GM23338 (cell line): ENCODE data around the gene HEATR1. TPM values are rescaled to one million over a fixed set of nuclear protein-coding genes. Genes with fewer than 3 reads are reported as not detected.

Experiments
- ATAC-seq: fragments of 200-7000 bp; cut with Tn5 transposase; 3 replicates; pipeline ENCODE4 v1.9.1; 2020
- DNase-seq: peaks from one replicate; pipeline ENCODE4 v3.0.0-alpha.2; 2015; ENCODE audit warnings: low spot score
- H2AFZ ChIP-seq: fragments of 200-600 bp; sonication (generic); 2 replicates; pipeline ENCODE4 v1.8.0; 2016; ENCODE audit warnings: antibody characterized with exemption, mild to moderate bottlenecking, moderate library complexity
- H3F3A ChIP-seq: fragments of 200-600 bp; sonication (generic); replicated peaks from 2 replicates; pipeline ENCODE4 v1.8.0; 2017; ENCODE audit warnings: antibody characterized with exemption, mixed run types, low read depth
- H3K27ac ChIP-seq: fragments of 200-600 bp; sonication (generic); 2 replicates; pipeline ENCODE4 v1.6.1; 2016; ENCODE audit warnings: low read depth
- H3K27me3 ChIP-seq: fragments of 200-600 bp; sonication (generic); 2 replicates; pipeline ENCODE4 v1.8.0; 2016; ENCODE audit warnings: mild to moderate bottlenecking, mixed run types, moderate library complexity; ENCODE audit not compliant: insufficient read depth
- H3K36me3 ChIP-seq: fragments of 200-600 bp; sonication (generic); 2 replicates; pipeline ENCODE4 v1.8.0; 2016; ENCODE audit warnings: mild to moderate bottlenecking; ENCODE audit not compliant: insufficient read depth
- H3K4me1 ChIP-seq: fragments of 200-600 bp; sonication (generic); 2 replicates; pipeline ENCODE4 v1.8.0; 2016; ENCODE audit warnings: mild to moderate bottlenecking, moderate library complexity; ENCODE audit not compliant: insufficient read depth
- H3K4me2 ChIP-seq: fragments of 200-600 bp; sonication (generic); 2 replicates; pipeline ENCODE4 v1.7.1; 2017; ENCODE audit warnings: mixed run types
- H3K4me3 ChIP-seq: fragments of 200-600 bp; sonication (generic); 2 replicates; pipeline ENCODE4 v1.6.1; 2016; ENCODE audit warnings: mixed run types
- H3K79me2 ChIP-seq: fragments of 200-600 bp; sonication (generic); replicated peaks from 2 replicates; pipeline ENCODE4 v1.8.0; 2017; ENCODE audit warnings: mild to moderate bottlenecking; ENCODE audit not compliant: insufficient read depth
- H3K9me2 ChIP-seq: fragments of 200-600 bp; sonication (generic); 2 replicates; pipeline ENCODE4 v1.8.0; 2017; ENCODE audit not compliant: insufficient read depth
- H4K20me1 ChIP-seq: fragments of 200-600 bp; sonication (generic); replicated peaks from 2 replicates; pipeline ENCODE4 v1.8.0; 2017; ENCODE audit warnings: mild to moderate bottlenecking; ENCODE audit not compliant: insufficient read depth
- H3K27ac Mint-ChIP-seq: 2 replicates; pipeline ENCODE4 v1.8.0; 2020; ENCODE audit warnings: inconsistent platforms, mild to moderate bottlenecking, moderate library complexity, mixed read lengths
- H3K27me3 Mint-ChIP-seq: 3 replicates; pipeline ENCODE4 v1.8.0; 2022; ENCODE audit warnings: low read depth, mild to moderate bottlenecking, moderate library complexity, mixed read lengths, inconsistent platforms; ENCODE audit not compliant: insufficient read depth, poor library complexity
- H3K36me3 Mint-ChIP-seq: 3 replicates; pipeline ENCODE4 v1.8.0; 2021; ENCODE audit warnings: low read depth, mild to moderate bottlenecking, inconsistent platforms, moderate library complexity, mixed read lengths
- H3K4me1 Mint-ChIP-seq: 3 replicates; pipeline ENCODE4 v1.8.0; 2020; ENCODE audit warnings: mild to moderate bottlenecking, inconsistent platforms, mixed read lengths
- H3K4me3 Mint-ChIP-seq: 3 replicates; pipeline ENCODE4 v1.8.0; 2021; ENCODE audit warnings: moderate library complexity, mild to moderate bottlenecking, inconsistent platforms, mixed read lengths
- H3K9me3 Mint-ChIP-seq: 3 replicates; pipeline ENCODE4 v1.8.0; 2020; ENCODE audit warnings: moderate library complexity, mild to moderate bottlenecking, inconsistent platforms, mixed read lengths
- CREB1 ChIP-seq: fragments of 250-450 bp; sonication (Bioruptor Pico); IDR thresholded peaks from 2 replicates; pipeline ENCODE4 v1.5.0; 2020; ENCODE audit warnings: low read depth, mild to moderate bottlenecking, moderate library complexity
- EZH2 ChIP-seq: fragments of 200-600 bp; sonication (generic); IDR thresholded peaks from one replicate; pipeline ENCODE4 v1.8.0; 2017; ENCODE audit warnings: antibody characterized with exemption, mild to moderate bottlenecking, low read depth; ENCODE audit not compliant: unreplicated experiment
- EZH2phosphoT487 ChIP-seq: fragments of 200-600 bp; sonication (generic); IDR thresholded peaks from one replicate; pipeline ENCODE4 v1.8.1; 2018; ENCODE audit warnings: antibody characterized with exemption; ENCODE audit not compliant: unreplicated experiment
- JUNB ChIP-seq: IDR thresholded peaks from one replicate; pipeline ENCODE4 v1.6.1; 2016; ENCODE audit warnings: antibody characterized with exemption; ENCODE audit not compliant: unreplicated experiment
- NANOG ChIP-seq: IDR thresholded peaks from 2 replicates; pipeline ENCODE4 v1.6.1; 2016; ENCODE audit warnings: antibody characterized with exemption, borderline replicate concordance
- STAT1 ChIP-seq: IDR thresholded peaks from one replicate; pipeline ENCODE4 v1.6.1; 2016; ENCODE audit warnings: antibody characterized with exemption; ENCODE audit not compliant: unreplicated experiment
- ZNF114 ChIP-seq: fragments of 250-450 bp; sonication (Bioruptor Pico); IDR thresholded peaks from 2 replicates; pipeline ENCODE4 v1.5.0; 2020; ENCODE audit warnings: mild to moderate bottlenecking, moderate library complexity
- ZNF331 ChIP-seq: fragments of 250-450 bp; sonication (Bioruptor Pico); IDR thresholded peaks from 2 replicates; pipeline ENCODE4 v1.5.0; 2020; ENCODE audit warnings: low read depth, mild to moderate bottlenecking, moderate library complexity
- polyA plus RNA-seq: library from polyadenylated mRNA; unstranded; fragments of >200 nt; fragmentation: Nextera tagmentation; extraction: Ambion mirVana; gene quantifications from 2 replicates; pipeline ENCODE4 v1.2.1, GENCODE V29; 2016
- total RNA-seq: library from RNA; depleted of rRNA; stranded (reverse); fragments of >200 nt; shearing (Covaris generic); gene quantifications from 2 replicates; pipeline ENCODE4 v1.2.3, GENCODE V29; 2014
- TF ChIP-seq, protein P1 (sequence below), 2 experiments: fragments of 200-600 bp in 1 of 2; sonication (generic) in 1 of 2; conservative IDR thresholded peaks; 2 replicates each; pipeline versions ENCODE4 v1.5.1 to v1.6.1; 2016 to 2017; ENCODE audit warnings: antibody characterized with exemption in 2 of 2, low read depth in 2 of 2, mild to moderate bottlenecking in 2 of 2, moderate library complexity in 1 of 2
- TF ChIP-seq, protein P2 (sequence below): IDR thresholded peaks from one replicate; pipeline ENCODE4 v1.6.1; 2018; ENCODE audit warnings: antibody characterized with exemption; ENCODE audit not compliant: unreplicated experiment

Gene HEATR1
- total and polyA plus RNA-seq, 2 experiments from 2014 or later, result 17.2 to 81.1 TPM

DNA sequence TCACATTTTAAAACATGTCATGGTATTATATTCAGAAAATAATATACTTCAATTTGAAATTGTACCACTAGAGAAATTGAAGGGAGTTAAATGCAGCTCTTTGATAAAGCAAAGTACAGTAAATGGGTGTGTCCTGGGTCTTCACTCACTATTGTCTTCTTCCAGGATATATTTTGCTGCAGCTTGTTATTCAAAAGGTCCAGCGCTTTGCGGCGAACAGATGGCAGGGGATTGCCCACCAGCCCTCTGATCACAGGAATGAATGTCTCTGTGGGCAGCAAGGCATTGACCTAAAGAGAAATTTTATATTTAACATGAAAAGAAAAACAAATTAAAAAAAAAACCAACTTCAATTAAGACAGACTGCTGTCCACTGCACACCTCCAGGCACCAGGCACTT is 45.5 kb downstream of the HEATR1 start:
- Histone ChIP-seq H3K4me1 (no peaks in the 10 kb centered on the region), H3K27ac (no peak overlapping the region), H3F3A (no peaks in the 10 kb centered on the region), H3K36me3 (peaks cover 61% of the 10 kb centered on the region), H3K4me2 (no peak overlapping the region), H3K4me3 (no peak overlapping the region), H3K79me2 (no peaks in the 10 kb centered on the region), H3K9me2 (no peaks in the 10 kb centered on the region), H3K27me3 (no peaks in the 10 kb centered on the region), H2AFZ (no peak overlapping the region), H4K20me1 (peaks cover 6% of the 10 kb centered on the region; the same call in 1 of the 2 replicates)
- Mint-ChIP-seq H3K36me3 (peaks cover 76% of the 10 kb centered on the region), H3K9me3 (no peaks in the 10 kb centered on the region), H3K4me1 (no peaks in the 10 kb centered on the region), H3K27me3 (no peaks in the 10 kb centered on the region), H3K4me3 (no peak overlapping the region), H3K27ac (no peak overlapping the region)
- ATAC-seq, result no peak
- TF ChIP-seq EZH2phosphoT487, result no peak
- TF ChIP-seq JUNB, result no peak
- TF ChIP-seq, protein P1, sequence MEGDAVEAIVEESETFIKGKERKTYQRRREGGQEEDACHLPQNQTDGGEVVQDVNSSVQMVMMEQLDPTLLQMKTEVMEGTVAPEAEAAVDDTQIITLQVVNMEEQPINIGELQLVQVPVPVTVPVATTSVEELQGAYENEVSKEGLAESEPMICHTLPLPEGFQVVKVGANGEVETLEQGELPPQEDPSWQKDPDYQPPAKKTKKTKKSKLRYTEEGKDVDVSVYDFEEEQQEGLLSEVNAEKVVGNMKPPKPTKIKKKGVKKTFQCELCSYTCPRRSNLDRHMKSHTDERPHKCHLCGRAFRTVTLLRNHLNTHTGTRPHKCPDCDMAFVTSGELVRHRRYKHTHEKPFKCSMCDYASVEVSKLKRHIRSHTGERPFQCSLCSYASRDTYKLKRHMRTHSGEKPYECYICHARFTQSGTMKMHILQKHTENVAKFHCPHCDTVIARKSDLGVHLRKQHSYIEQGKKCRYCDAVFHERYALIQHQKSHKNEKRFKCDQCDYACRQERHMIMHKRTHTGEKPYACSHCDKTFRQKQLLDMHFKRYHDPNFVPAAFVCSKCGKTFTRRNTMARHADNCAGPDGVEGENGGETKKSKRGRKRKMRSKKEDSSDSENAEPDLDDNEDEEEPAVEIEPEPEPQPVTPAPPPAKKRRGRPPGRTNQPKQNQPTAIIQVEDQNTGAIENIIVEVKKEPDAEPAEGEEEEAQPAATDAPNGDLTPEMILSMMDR (conservative IDR thresholded peaks at IDR 0.05; ENCODE audit: low read depth in 2 of 2), result no peak
- TF ChIP-seq STAT1, result no peak
- TF ChIP-seq, protein P2, sequence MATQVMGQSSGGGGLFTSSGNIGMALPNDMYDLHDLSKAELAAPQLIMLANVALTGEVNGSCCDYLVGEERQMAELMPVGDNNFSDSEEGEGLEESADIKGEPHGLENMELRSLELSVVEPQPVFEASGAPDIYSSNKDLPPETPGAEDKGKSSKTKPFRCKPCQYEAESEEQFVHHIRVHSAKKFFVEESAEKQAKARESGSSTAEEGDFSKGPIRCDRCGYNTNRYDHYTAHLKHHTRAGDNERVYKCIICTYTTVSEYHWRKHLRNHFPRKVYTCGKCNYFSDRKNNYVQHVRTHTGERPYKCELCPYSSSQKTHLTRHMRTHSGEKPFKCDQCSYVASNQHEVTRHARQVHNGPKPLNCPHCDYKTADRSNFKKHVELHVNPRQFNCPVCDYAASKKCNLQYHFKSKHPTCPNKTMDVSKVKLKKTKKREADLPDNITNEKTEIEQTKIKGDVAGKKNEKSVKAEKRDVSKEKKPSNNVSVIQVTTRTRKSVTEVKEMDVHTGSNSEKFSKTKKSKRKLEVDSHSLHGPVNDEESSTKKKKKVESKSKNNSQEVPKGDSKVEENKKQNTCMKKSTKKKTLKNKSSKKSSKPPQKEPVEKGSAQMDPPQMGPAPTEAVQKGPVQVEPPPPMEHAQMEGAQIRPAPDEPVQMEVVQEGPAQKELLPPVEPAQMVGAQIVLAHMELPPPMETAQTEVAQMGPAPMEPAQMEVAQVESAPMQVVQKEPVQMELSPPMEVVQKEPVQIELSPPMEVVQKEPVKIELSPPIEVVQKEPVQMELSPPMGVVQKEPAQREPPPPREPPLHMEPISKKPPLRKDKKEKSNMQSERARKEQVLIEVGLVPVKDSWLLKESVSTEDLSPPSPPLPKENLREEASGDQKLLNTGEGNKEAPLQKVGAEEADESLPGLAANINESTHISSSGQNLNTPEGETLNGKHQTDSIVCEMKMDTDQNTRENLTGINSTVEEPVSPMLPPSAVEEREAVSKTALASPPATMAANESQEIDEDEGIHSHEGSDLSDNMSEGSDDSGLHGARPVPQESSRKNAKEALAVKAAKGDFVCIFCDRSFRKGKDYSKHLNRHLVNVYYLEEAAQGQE, result no peak
- no peak for TF ChIP-seq NANOG
- no peak for DNase-seq

DNA sequence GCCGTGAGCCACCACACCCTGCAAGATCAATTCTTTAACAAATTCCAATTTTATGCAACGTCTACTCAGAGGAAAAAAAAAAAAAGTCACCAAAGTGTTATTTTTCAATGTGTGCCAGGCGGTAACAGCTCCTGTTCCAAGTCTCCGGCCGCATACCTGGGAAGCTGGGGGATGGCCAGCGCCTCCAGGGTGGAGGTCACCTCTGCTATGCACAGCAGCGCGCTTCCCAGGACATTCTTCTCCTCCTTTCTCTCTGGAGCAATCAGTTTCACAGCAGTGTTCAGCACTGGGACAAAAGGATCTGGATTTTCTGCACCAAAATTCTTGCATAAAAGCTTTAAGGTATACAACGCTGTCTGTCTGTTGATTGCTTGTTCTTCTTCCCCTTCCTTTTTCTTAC is 46.2 kb downstream of the HEATR1 start:
- no peaks in the 10 kb centered on the region for H3F3A ChIP-seq
- H3K4me1 Mint-ChIP-seq, result no peaks in the 10 kb centered on the region
- H3K36me3 Mint-ChIP-seq, result peaks cover 77% of the 10 kb centered on the region
- no peak overlapping the region for H3K4me3 ChIP-seq
- H3K27ac ChIP-seq, result no peak overlapping the region
- no peaks in the 10 kb centered on the region for H3K9me2 ChIP-seq
- no peaks in the 10 kb centered on the region for H3K9me3 Mint-ChIP-seq
- no peak overlapping the region for H3K4me2 ChIP-seq
- no peak for ATAC-seq
- H3K27me3 Mint-ChIP-seq, result no peaks in the 10 kb centered on the region
- H3K36me3 ChIP-seq, result peaks cover 61% of the 10 kb centered on the region
- no peaks in the 10 kb centered on the region for H3K79me2 ChIP-seq
- H3K4me1 ChIP-seq, result no peaks in the 10 kb centered on the region
- no peak overlapping the region for H2AFZ ChIP-seq
- H3K27me3 ChIP-seq, result no peaks in the 10 kb centered on the region
- H3K4me3 Mint-ChIP-seq, result no peak overlapping the region
- H3K27ac Mint-ChIP-seq, result no peak overlapping the region
- DNase-seq, result no peak
- peaks cover 14% of the 10 kb centered on the region; the same call in 1 of the 2 replicates for H4K20me1 ChIP-seq
- TF ChIP-seq ZNF114 (CRISPR knock-in tag) (no peak), NANOG (no peak), CREB1 (CRISPR knock-in tag) (no peak), ZNF331 (CRISPR knock-in tag) (no peak), EZH2 (no peak)
- TF ChIP-seq, protein P1 (conservative IDR thresholded peaks at IDR 0.05; ENCODE audit: low read depth in 2 of 2), result no peak
- TF ChIP-seq, protein P2, result no peak
